Right lobe of liver (tissue), 4 donors: ENCODE data around the gene SRPK3.

Source experiments
- CTCF ChIP-seq, 4 donors: fragments of 200-600 bp in 3 of 4; fragments of 450-650 bp in 1 of 4; IDR thresholded peaks; one replicate each; pipeline versions ENCODE4 v1.5.1 to v1.8.0; 2016 to 2022; ENCODE audit warnings: antibody characterized with exemption in 4 of 4, mild to moderate bottlenecking in 2 of 4
- POLR2A ChIP-seq: fragments of 450-650 bp; IDR thresholded peaks from one replicate; pipeline ENCODE4 v1.6.1; 2017; ENCODE audit warnings: antibody characterized with exemption, mild to moderate bottlenecking
- donor health status: DM: no; HTN: no; CAD: no.
- donor health status: DM: no; HTN: no; CAD: no.
- donor health status: DM: no; HTN: yes; CAD: no.

GRCh38 chrX:153755136-153755535, 25.7 kb upstream of the SRPK3 start:
- TF ChIP-seq POLR2A: no peak
- no peak for TF ChIP-seq CTCF (IDR thresholded peaks at IDR 0.05)
